ENCODE results near the gene COG7.

COG7 gene

GRCh38 chr16:23355106-23355670 lies 97.8 kb downstream of the COG7 start:
- DNase-seq: no peak
- Histone ChIP-seq H3K27me3 (replicated peaks; ENCODE audit: control insufficient read depth, insufficient read depth, low read length, poor library complexity, severe bottlenecking) (no peaks in the 10 kb centered on the region), H3K36me3 (ENCODE audit: control insufficient read depth, insufficient read depth, low read length) (no peaks in the 10 kb centered on the region), H3K9me3 (ENCODE audit: control insufficient read depth, low read length) (no peaks in the 10 kb centered on the region), H3K27ac (ENCODE audit: insufficient read depth, low read length, poor library complexity, severe bottlenecking) (no peak overlapping the region), H3K4me1 (ENCODE audit: control insufficient read depth, insufficient read depth, low read length, poor library complexity, severe bottlenecking) (no peaks in the 10 kb centered on the region), H3K4me3 (ENCODE audit: insufficient read depth, low read depth, low read length, poor library complexity, severe bottlenecking) (no peak overlapping the region)

DNA sequence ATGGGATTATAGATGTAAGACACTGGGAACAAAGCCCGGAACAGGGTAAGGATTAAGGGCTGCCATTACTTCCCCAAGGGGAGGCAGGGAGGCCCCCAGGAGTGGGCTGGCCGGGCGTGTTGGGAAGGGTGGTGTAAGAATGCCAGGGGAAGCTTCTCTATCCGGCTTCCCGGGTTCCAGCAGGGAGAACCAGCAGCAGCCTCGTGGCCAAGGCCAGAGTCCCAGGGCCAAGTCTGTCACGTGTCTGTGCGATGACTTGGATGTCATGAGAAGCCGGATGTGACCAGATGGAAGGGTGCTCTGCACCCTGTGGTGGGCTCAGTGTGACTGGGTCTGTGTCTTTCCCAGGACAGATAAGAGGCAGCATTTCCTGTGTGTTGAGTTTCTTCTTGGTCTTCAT lies 98.7 kb downstream of the COG7 start:
- Histone ChIP-seq H3K4me1 (ENCODE audit: control insufficient read depth, insufficient read depth, low read length, poor library complexity, severe bottlenecking) (no peaks in the 10 kb centered on the region), H3K4me3 (ENCODE audit: insufficient read depth, low read depth, low read length, poor library complexity, severe bottlenecking) (no peak overlapping the region), H3K9me3 (ENCODE audit: control insufficient read depth, low read length) (no peaks in the 10 kb centered on the region), H3K36me3 (ENCODE audit: control insufficient read depth, insufficient read depth, low read length) (no peaks in the 10 kb centered on the region), H3K27ac (ENCODE audit: insufficient read depth, low read length, poor library complexity, severe bottlenecking) (no peak overlapping the region), H3K27me3 (replicated peaks; ENCODE audit: control insufficient read depth, insufficient read depth, low read length, poor library complexity, severe bottlenecking) (no peaks in the 10 kb centered on the region)
- no peak for DNase-seq

DNA sequence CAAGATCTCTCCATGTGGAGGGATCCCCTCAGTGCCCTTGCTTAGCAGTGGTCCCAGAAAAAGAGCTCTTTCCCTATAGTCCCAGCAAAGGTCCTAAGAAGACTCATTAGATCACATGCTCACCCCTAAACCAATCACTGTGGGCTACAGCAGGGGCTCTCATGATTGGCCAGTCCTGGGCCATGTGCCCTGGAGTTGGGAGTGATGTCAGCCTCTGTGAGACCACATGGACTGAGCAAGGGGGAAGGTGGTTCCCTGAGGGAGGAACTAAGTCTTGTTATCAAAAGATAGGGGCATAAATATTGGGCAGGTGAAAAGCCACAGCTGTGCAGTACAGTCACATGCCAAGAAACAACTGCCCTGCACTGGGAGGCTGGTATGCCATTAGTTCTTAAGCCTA lies 99.5 kb downstream of the COG7 start:
- Histone ChIP-seq H3K27me3 (replicated peaks; ENCODE audit: control insufficient read depth, insufficient read depth, low read length, poor library complexity, severe bottlenecking) (no peaks in the 10 kb centered on the region), H3K9me3 (ENCODE audit: control insufficient read depth, low read length) (no peaks in the 10 kb centered on the region), H3K27ac (ENCODE audit: insufficient read depth, low read length, poor library complexity, severe bottlenecking) (no peak overlapping the region), H3K4me1 (ENCODE audit: control insufficient read depth, insufficient read depth, low read length, poor library complexity, severe bottlenecking) (no peaks in the 10 kb centered on the region), H3K4me3 (ENCODE audit: insufficient read depth, low read depth, low read length, poor library complexity, severe bottlenecking) (no peak overlapping the region), H3K36me3 (ENCODE audit: control insufficient read depth, insufficient read depth, low read length) (no peaks in the 10 kb centered on the region)
- no peak for DNase-seq

DNA sequence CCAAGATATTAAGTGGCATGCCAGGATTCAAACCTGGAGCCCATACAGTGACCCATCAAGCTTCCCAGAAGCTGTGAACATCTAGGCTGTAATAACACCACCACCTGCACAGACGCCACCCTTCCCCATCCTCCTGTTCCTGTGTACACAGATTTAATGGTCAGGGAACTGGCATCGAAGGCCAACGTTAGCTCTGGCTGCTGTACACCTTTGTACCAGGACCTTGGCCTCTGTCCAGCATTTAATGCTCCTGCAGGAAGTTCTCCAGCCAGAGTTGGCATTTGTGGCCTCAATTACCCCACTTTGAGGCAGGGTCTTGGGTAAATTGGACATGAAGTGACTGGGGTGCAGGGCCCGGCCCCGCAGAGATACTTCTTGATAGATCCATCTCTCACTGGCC lies 101.6 kb downstream of the COG7 start:
- Histone ChIP-seq H3K4me1 (ENCODE audit: control insufficient read depth, insufficient read depth, low read length, poor library complexity, severe bottlenecking) (no peaks in the 10 kb centered on the region), H3K27me3 (replicated peaks; ENCODE audit: control insufficient read depth, insufficient read depth, low read length, poor library complexity, severe bottlenecking) (no peaks in the 10 kb centered on the region), H3K9me3 (ENCODE audit: control insufficient read depth, low read length) (no peaks in the 10 kb centered on the region), H3K36me3 (ENCODE audit: control insufficient read depth, insufficient read depth, low read length) (no peaks in the 10 kb centered on the region), H3K27ac (ENCODE audit: insufficient read depth, low read length, poor library complexity, severe bottlenecking) (no peak overlapping the region), H3K4me3 (ENCODE audit: insufficient read depth, low read depth, low read length, poor library complexity, severe bottlenecking) (no peak overlapping the region)
- DNase-seq: no peak

GRCh38 chr16:23348579-23349469 lies 104.2 kb downstream of the COG7 start:
- H3K4me1 ChIP-seq (ENCODE audit: control insufficient read depth, insufficient read depth, low read length, poor library complexity, severe bottlenecking): no peaks in the 10 kb centered on the region
- no peak overlapping the region for H3K27ac ChIP-seq (ENCODE audit: insufficient read depth, low read length, poor library complexity, severe bottlenecking)
- no peaks in the 10 kb centered on the region for H3K27me3 ChIP-seq (replicated peaks; ENCODE audit: control insufficient read depth, insufficient read depth, low read length, poor library complexity, severe bottlenecking)
- DNase-seq: no peak
- no peaks in the 10 kb centered on the region for H3K36me3 ChIP-seq (ENCODE audit: control insufficient read depth, insufficient read depth, low read length)
- H3K4me3 ChIP-seq (ENCODE audit: insufficient read depth, low read depth, low read length, poor library complexity, severe bottlenecking): no peak overlapping the region
- H3K9me3 ChIP-seq (ENCODE audit: control insufficient read depth, low read length): no peaks in the 10 kb centered on the region

GRCh38 chr16:23345237-23345636 lies 107.8 kb downstream of the COG7 start:
- Histone ChIP-seq H3K4me1 (ENCODE audit: control insufficient read depth, insufficient read depth, low read length, poor library complexity, severe bottlenecking) (no peaks in the 10 kb centered on the region), H3K27ac (ENCODE audit: insufficient read depth, low read length, poor library complexity, severe bottlenecking) (no peak overlapping the region), H3K9me3 (ENCODE audit: control insufficient read depth, low read length) (no peaks in the 10 kb centered on the region), H3K4me3 (ENCODE audit: insufficient read depth, low read depth, low read length, poor library complexity, severe bottlenecking) (no peak overlapping the region), H3K36me3 (ENCODE audit: control insufficient read depth, insufficient read depth, low read length) (no peaks in the 10 kb centered on the region), H3K27me3 (replicated peaks; ENCODE audit: control insufficient read depth, insufficient read depth, low read length, poor library complexity, severe bottlenecking) (no peaks in the 10 kb centered on the region)
- no peak for DNase-seq

- Histone ChIP-seq H3K9me3 (ENCODE audit: control insufficient read depth, low read length) (no peaks in the 10 kb centered on the region), H3K4me1 (ENCODE audit: control insufficient read depth, insufficient read depth, low read length, poor library complexity, severe bottlenecking) (no peaks in the 10 kb centered on the region), H3K4me3 (ENCODE audit: insufficient read depth, low read depth, low read length, poor library complexity, severe bottlenecking) (no peak overlapping the region), H3K27me3 (replicated peaks; ENCODE audit: control insufficient read depth, insufficient read depth, low read length, poor library complexity, severe bottlenecking) (no peaks in the 10 kb centered on the region), H3K36me3 (ENCODE audit: control insufficient read depth, insufficient read depth, low read length) (no peaks in the 10 kb centered on the region), H3K27ac (ENCODE audit: insufficient read depth, low read length, poor library complexity, severe bottlenecking) (no peak overlapping the region)
- no peak for DNase-seq
Measured at GRCh38 chr16:23343643-23344612, 109.1 kb downstream of the COG7 start.

- H3K4me1 ChIP-seq (ENCODE audit: control insufficient read depth, insufficient read depth, low read length, poor library complexity, severe bottlenecking): no peaks in the 10 kb centered on the region
- H3K4me3 ChIP-seq (ENCODE audit: insufficient read depth, low read depth, low read length, poor library complexity, severe bottlenecking): no peak overlapping the region
- no peaks in the 10 kb centered on the region for H3K36me3 ChIP-seq (ENCODE audit: control insufficient read depth, insufficient read depth, low read length)
- H3K27ac ChIP-seq (ENCODE audit: insufficient read depth, low read length, poor library complexity, severe bottlenecking): no peak overlapping the region
- no peaks in the 10 kb centered on the region for H3K9me3 ChIP-seq (ENCODE audit: control insufficient read depth, low read length)
- no peaks in the 10 kb centered on the region for H3K27me3 ChIP-seq (replicated peaks; ENCODE audit: control insufficient read depth, insufficient read depth, low read length, poor library complexity, severe bottlenecking)
- DNase-seq: no peak
Measured at GRCh38 chr16:23342083-23342640, 110.8 kb downstream of the COG7 start.

- H3K27ac ChIP-seq (ENCODE audit: insufficient read depth, low read length, poor library complexity, severe bottlenecking): no peak overlapping the region
- no peak for DNase-seq
- no peaks in the 10 kb centered on the region for H3K9me3 ChIP-seq (ENCODE audit: control insufficient read depth, low read length)
- H3K4me1 ChIP-seq (ENCODE audit: control insufficient read depth, insufficient read depth, low read length, poor library complexity, severe bottlenecking): no peaks in the 10 kb centered on the region
- no peak overlapping the region for H3K4me3 ChIP-seq (ENCODE audit: insufficient read depth, low read depth, low read length, poor library complexity, severe bottlenecking)
- H3K27me3 ChIP-seq (replicated peaks; ENCODE audit: control insufficient read depth, insufficient read depth, low read length, poor library complexity, severe bottlenecking): no peaks in the 10 kb centered on the region
- no peaks in the 10 kb centered on the region for H3K36me3 ChIP-seq (ENCODE audit: control insufficient read depth, insufficient read depth, low read length)
Measured at GRCh38 chr16:23339787-23340186, 113.2 kb downstream of the COG7 start.

All from effector memory CD4-positive, alpha-beta T cell (primary cell).